ENCODE data around the gene GJA1.
"Not testable (repeated sequence)": the region's sequence is repeated elsewhere in the genome, so short reads cannot be mapped to it uniquely, and the experiment has no call there.

GJA1 gene

GRCh38 chr6:121435444-121436069 lies at the start of gene GJA1:
Gene GJA1, plus strand, starts transcription at chr6:121435646. Its CDS starts 11,202 bp downstream, at chr6:121446848.
- no peak for DNase-seq

DNA sequence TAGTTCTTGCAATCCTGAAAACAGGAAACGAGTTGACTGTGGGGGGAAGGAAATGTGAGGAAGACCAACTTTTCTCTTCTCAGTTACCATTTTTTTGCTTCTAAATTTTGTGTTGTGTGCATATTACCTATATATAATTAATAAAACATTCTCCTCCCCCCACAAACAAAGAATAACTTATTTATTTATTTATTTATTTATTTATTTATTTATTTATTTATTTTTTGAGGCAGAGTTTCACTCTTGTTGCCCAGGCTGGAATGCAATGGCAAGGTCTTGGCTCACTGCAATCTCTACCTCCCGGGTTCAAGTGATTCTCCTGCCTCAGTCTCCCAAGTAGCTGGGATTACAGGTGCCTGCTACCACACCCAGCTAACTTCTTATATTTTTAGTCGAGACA lies 48.9 kb upstream of the GJA1 start:
- not testable (repeated sequence) for DNase-seq

- DNase-seq, result no peak
Observed at GRCh38 chr6:121389419-121389818, 46.0 kb upstream of the GJA1 start.

DNA sequence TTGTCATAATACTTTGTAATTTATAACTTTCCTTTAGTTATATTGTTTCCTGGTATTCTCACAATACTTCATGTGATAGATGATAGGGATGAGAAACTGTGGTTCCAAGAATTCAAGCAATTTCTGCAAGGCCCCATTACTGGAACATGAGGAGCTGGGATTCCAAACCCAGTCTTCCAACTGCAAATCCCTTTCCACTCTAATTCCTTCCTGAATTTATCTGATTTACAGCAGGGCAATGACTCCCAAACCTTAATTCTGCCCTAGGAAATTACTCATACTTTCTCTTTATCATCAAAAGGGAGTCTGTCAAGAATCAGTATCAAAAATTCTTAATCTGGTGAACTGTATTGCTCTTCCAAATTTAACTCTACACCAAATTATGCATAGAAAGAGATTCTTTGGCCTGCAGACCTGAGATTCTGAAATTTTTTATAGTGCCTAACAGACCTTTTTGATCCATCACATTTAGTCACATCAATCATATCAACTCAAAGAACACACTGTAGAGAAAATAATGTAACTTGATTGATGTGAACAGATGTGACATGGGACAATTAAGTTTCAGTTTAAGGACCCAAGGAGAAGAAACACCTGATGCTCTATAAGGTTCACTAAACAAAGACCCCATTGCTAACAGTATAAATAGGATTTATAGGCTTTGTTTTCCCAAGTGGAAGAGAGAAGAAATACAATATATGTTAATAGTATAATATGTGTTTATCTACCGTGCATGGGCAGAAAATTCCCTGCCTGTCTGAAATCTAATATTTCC lies 41.5 kb upstream of the GJA1 start:
- no peak for DNase-seq

DNA sequence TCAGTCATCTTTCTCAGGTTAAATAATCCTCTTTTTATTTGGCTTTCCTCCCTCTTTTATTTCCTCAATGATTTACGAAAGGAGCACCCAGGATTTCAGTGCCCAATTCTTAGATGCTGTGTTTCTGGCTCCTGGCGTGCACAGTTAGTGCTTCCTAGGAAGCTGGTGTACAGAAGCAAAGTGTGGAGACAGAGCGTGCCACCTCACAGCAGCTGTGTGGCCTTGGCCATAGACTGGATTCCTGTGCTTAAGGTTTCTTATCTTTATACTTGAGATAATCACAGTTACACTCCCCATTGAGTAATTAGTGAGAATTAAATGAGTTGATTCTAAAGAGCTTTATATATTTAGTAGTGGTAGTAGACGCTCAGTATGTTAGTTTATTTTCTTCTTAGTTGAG lies 39.7 kb upstream of the GJA1 start:
- no peak for DNase-seq

DNA sequence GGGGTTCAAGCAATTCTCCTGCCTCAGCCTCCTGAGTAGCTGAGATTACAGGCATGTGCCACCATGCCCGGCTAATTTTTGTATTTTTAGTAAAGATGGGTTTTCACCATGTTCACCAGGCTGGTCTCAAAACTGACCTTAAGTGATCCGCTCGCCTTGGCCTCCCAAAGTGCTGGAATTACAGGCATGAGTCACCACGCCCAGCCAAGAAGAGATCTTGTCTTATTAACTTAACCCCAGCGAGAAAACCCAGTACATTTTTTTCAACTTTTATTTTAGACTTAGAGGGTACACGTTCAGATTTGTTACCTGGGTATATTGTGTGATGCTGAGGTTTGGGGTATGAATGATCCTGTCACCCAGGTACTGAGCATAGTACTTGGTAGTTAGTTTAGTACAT lies 38.3 kb upstream of the GJA1 start:
- not testable (repeated sequence) for DNase-seq

- DNase-seq, result no peak
Observed at GRCh38 chr6:121398127-121398526, 37.3 kb upstream of the GJA1 start.

DNA sequence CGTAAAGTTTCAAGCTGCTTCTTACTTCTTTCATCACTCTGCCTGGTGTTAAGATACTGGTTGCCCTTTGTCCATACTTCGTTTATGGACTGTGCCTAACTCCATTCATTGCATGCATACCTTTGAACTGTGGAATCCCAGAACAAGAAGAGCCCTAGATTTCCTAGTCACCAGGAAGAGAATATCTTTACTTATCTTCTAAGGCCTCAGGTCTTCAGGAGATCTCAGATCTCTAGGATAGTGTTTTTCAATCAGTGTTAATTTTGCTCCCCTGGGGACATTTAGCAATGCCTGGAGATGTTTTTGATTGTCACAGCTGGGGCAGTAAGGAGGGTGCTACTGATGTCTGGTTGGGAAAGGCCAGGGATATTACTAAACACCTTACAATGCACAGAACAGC lies 35.5 kb upstream of the GJA1 start:
- no peak for DNase-seq

DNA sequence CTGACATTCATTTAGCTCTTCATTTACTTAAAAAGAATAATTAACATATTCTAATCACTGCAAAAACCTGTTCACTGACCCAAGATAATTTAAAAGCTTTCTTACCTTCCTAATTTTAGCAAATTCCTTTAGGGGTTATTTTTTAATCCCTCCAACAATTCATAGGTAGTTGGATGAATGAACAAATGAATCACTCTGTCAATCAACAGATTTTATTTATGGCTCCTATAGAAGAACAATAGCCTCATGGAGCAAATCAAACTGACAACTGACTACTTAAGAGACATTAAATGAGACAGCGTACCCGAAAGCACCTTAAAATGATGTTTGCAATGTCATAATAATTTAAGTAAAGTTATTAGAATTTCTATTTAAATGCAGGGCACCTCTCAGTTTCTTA lies 31.5 kb upstream of the GJA1 start:
- DNase-seq, result no peak

GRCh38 chr6:121405306-121405705 lies 30.1 kb upstream of the GJA1 start:
- no peak for DNase-seq

DNA sequence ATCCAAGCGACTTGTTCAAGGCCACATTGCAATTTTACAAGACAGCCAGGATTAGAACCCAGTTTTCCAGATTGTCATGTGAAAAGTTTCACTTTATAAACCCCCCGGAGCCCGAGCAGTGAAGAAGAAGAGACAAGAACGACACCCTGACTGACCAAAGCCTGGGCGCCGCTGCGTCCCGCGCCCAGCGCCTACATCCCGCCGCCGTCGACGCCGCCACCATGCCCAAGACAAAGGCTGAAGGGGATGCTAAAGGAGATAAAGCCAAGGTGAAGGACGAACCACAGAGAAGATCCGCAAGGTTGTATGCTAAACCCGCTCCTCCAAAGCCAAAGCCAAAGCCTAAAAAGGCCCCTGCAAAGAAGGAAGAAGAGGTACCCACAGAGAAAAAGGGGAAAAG lies 27.1 kb upstream of the GJA1 start:
- DNase-seq, result no peak

- no peak for DNase-seq
Observed at GRCh38 chr6:121413879-121414278, 21.6 kb upstream of the GJA1 start.

- no peak for DNase-seq
Observed at GRCh38 chr6:121418346-121418745, 17.1 kb upstream of the GJA1 start.

GRCh38 chr6:121426686-121427085 lies 8.8 kb upstream of the GJA1 start:
- DNase-seq, result no peak

- no peak for DNase-seq
Observed at GRCh38 chr6:121428872-121429756, 6.3 kb upstream of the GJA1 start.

DNA sequence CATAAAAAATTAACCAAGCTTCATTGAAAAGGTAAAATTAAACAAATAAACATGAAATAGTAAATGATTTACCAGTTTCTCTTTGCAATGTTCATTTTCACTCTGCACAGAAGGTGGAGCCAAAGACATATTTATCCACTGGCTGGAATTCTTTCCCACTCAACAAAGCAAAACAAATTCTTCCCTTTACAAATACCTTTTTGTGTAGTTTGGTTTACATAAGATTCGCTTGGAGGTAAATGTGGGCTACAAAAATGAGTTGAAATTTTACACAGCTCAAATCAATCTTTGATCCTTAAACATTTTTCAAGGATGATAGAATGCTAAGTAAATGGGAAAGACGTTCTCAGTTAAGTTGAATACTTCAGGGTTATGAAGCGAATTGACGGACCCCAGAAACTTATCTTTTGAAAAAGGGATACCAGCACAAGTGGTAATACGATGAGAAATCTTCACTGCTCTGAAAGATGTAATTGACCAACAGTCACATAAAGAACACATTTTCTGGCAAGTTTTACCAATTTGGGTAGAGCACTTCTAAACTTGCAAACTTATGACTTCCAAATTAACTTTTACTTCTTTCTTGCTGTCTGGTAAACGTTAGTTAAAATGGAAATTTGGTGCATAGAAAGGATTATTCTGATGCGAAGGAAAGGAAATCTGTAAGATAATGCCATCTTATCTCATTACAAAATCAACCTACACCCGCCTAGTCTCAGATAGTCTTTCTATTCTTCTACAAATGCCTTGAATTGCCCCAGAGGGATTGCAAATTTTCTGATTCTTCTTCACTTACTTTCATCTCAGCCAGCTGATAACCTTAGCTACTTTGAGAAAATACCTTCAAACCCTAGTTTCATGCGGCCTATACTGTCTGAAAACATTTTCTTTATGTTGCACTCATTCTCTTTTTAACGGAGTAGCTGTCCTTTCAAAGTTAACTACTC lies 4.7 kb upstream of the GJA1 start:
- DNase-seq, result no peak

GRCh38 chr6:121431776-121432175 lies 3.7 kb upstream of the GJA1 start:
- DNase-seq, result not testable (repeated sequence)

- DNase-seq, result no peak
Observed at GRCh38 chr6:121434037-121434770, 1.2 kb upstream of the GJA1 start.

GRCh38 chr6:121436274-121436857 lies 920 bp downstream of the GJA1 start:
- no peak for DNase-seq

GRCh38 chr6:121436960-121437850 lies 1.8 kb downstream of the GJA1 start:
- peak; percentile 5 for DNase-seq
